Inflammatory macrophage treated with lipopolysaccharide for 1 hour (primary cell): ENCODE measurements around the gene ATF6.
"Not testable (repeated sequence)": the region's sequence is repeated elsewhere in the genome, so short reads cannot be mapped to it uniquely, and the experiment has no call there.

Source experiments
- DNase-seq, 2 donors: peaks; one replicate each; pipeline ENCODE4 v3.0.0-alpha.2; 2020 to 2022

The ATF6 gene

GRCh38 chr1:161781995-161782394 is 15.9 kb downstream of the ATF6 start:
- DNase-seq, result no peak

- DNase-seq, result no peak
Observed at GRCh38 chr1:161782886-161783285, 16.8 kb downstream of the ATF6 start.

DNA sequence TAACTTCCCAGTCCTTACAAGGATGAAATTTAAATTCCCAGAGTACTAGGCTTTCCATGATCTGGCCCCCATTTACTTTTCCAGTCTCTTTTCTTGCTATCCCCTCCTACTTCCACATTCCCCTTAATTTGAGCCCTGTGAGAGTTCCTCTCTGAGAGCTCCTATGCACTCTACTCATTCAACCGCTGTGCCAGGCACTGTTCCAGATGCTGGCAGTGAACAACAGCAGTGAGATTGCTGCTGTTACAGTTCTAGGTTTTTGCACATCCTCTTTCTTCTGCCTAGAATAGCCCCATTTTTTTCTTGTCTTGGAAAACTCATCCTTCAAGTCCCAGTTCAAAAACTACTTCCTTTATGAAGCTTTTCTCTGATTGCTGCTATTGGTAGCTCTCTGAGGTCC is 18.8 kb downstream of the ATF6 start:
- no peak for DNase-seq

DNA sequence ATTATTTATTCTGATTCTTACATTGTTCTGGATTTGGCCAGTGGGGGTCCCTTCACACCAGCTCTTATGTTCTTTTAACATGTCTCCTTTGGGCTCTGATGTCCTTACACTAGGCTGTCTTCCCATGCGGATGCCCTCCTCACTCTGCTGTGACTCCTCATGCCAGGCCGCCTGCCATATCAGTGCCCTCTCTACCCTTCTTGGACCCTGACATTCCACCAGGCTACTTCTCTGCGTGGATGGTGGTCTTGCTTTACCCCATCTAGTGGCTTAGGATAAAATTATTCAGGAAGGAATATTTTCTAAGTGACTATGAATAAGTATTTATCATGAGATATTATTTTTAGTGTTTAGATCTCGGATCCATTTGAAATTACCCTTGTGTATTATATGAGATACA is 21.2 kb downstream of the ATF6 start:
- DNase-seq, result no peak

GRCh38 chr1:161790587-161791317 is 24.6 kb downstream of the ATF6 start:
- DNase-seq, result no peak

DNA sequence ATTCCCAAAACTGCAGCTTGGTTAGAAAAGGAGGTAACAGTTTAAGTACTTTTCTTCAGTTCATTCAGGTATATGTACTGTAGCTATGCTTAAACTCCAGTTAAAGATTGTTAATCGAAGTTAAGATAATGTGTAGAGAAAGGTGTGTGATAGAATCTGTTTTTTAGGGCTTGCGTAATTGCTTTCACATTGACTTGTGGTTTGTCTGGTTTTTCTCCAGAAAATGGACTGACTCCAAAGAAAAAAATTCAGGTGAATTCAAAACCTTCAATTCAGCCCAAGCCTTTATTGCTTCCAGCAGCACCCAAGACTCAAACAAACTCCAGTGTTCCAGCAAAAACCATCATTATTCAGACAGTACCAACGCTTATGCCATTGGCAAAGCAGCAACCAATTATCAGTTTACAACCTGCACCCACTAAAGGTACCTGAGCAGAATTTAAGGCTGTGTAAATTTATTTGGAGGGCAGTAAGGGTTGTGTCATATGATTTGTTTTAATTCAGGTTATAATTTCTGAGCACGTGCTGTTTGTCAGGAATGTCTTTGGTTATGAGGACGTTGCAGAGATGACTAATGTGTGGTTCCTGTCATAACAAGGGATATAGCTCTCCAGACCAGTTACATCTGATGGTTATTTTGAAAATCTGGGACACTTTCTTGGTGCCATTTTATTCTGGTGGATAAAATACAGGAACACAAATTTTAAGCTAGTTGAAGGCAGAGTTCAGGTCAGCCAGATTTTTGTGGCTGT is 26.0 kb downstream of the ATF6 start:
- DNase-seq, result no peak

DNA sequence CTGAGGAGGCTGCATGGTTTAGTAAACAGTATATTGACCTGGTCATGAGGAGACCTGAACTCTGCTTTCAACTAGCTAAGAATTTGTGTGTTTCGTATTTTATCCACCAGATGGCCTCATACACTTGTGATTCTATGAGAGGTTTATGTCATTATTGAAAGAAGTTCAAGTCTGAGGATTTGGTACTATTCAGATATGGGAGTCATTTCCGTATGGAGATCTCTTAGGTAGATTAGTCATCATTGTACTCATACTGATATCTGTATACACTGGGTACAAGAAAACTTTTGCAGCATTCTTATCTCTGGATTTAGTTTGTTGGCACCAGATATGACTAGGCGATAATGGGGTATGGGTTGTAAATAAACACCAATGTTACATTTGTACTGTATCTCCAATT is 26.6 kb downstream of the ATF6 start:
- DNase-seq, result peak; percentile 44 to 74

- no peak for DNase-seq
Observed at GRCh38 chr1:161799792-161800191, 33.7 kb downstream of the ATF6 start.

- no peak for DNase-seq
Observed at GRCh38 chr1:161801955-161802354, 35.8 kb downstream of the ATF6 start.

DNA sequence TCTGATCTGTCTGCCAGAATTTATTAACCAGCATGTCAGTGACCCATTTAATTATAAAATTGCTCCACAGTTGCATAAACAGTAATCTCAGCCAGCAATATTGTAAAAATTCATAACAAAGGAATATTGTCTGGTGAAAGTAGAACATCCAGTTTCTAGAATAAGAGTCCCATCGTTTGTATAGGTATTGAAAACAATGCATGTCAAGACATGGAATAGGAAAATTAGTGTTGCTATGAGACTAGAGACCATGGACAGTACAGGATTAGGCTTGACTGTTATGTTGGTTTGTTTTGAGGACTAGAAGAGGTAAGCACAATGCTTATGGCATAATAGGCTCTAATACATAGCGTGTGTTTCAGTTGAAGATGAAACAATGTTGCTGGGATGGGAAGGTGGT is 37.1 kb downstream of the ATF6 start:
- DNase-seq, result no peak

GRCh38 chr1:161805399-161806197 is 39.5 kb downstream of the ATF6 start:
- DNase-seq, result no peak

DNA sequence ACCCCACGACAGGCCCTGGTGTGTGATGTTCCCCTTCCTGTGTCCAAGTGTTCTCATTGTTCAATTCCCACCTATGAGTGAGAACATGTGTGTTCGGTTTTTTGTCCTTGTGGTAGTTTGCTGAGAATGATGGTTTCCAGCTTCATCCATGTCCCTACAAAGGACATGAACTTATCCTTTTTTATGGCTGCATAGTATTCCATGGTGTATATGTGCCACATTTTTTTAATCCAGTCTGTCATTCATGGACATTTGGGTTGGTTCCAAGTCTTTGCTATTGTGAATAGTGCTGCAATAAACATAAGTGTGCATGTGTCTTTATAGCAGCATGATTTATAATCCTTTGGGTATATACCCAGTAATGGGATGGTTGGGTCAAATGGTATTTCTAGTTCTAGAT is 43.1 kb downstream of the ATF6 start:
- DNase-seq, result not testable (repeated sequence)

GRCh38 chr1:161809656-161810055 is 43.5 kb downstream of the ATF6 start:
- DNase-seq, result not testable (repeated sequence)

- no peak for DNase-seq
Observed at GRCh38 chr1:161810780-161811179, 44.7 kb downstream of the ATF6 start.

DNA sequence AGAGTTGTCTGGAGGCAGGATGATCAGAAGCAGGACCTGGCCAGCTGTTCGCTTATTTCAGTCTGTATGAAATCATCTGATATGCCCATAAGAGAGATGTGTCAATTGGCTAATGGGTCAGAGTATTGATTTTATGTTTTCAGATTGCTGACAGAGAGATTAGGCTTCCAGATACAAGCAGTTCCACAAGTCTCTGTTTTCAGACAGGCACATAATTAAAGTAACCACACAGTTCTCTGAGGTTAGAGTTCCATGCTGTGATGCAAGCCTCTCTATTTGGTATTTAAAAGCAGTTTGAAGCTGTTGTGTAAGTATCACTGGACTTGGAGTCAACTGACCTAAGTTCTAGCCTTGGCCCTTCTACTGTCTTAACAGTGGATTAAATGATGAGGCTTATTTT is 50.1 kb downstream of the ATF6 start:
- peak in 1 of 2 donors; percentile 6 for DNase-seq

DNA sequence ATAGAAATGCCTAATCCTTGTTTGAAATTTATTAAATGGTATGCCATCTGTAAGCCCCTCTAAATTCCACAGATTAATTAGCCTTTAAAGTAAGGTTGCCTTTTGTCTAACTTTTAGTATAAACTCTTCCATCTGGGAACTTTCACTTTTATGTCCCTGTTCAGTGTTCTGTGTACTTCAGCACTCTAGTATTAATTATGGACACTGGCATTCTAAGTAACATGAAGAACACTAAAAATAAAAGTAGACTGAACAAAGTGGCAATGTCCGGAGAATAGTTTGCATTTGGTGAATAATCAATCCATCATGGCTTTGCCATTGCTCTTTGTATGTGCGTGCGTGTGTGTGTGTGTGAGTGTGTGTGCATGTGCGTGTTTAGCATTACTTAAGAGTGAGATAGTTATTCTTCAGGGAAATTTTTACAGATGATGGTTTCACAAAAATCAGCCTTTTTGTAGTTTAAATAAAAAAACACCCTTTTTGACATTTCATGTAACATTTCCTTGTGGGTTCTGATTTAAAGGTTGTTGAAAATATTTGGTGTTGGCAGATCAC is 51.1 kb downstream of the ATF6 start:
- no peak for DNase-seq

DNA sequence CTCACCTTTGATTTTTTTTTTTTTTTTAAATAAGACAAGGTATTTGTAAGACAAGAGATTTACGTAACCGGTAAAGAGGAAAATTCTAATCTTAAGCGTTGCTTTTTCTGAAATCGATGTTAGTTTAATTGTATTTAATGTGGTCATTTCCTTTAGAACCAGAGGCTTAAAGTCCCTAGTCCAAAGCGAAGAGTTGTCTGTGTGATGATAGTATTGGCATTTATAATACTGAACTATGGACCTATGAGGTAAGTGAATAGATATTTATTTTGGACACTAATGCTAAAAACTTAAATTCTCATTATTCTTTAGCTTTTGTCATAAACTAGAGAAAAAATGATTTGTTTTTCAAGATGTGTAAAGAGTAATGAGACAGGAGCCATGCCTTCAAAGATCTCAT is 54.8 kb downstream of the ATF6 start:
- DNase-seq, result no peak

- DNase-seq, result no peak
Observed at GRCh38 chr1:161824618-161825017, 58.5 kb downstream of the ATF6 start.

DNA sequence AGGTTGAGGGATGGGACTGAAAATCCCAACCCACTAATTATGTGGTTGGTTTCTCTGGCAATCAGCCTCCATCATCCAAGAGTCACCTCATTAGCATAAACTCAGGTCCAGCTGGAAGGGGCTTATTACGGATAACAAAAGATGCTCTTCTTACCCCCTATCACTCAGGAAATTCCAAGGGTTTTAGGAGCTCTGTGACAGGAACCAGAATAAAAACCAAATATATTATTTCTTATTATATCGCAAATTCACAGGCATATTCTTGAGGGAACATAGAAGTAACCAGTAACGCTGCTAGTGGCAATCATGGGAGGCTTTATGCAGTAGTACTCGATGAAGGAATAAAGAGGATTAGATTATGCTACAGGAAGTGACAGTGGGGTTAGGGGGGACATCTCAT is 59.7 kb downstream of the ATF6 start:
- no peak for DNase-seq

- no peak for DNase-seq
Observed at GRCh38 chr1:161826478-161826877, 60.4 kb downstream of the ATF6 start.

GRCh38 chr1:161827786-161828185 is 61.7 kb downstream of the ATF6 start:
- no peak for DNase-seq

- not testable (repeated sequence) for DNase-seq
Observed at GRCh38 chr1:161832299-161832907, 66.3 kb downstream of the ATF6 start.
